ENCODE results near the gene PHF23.

DNA sequence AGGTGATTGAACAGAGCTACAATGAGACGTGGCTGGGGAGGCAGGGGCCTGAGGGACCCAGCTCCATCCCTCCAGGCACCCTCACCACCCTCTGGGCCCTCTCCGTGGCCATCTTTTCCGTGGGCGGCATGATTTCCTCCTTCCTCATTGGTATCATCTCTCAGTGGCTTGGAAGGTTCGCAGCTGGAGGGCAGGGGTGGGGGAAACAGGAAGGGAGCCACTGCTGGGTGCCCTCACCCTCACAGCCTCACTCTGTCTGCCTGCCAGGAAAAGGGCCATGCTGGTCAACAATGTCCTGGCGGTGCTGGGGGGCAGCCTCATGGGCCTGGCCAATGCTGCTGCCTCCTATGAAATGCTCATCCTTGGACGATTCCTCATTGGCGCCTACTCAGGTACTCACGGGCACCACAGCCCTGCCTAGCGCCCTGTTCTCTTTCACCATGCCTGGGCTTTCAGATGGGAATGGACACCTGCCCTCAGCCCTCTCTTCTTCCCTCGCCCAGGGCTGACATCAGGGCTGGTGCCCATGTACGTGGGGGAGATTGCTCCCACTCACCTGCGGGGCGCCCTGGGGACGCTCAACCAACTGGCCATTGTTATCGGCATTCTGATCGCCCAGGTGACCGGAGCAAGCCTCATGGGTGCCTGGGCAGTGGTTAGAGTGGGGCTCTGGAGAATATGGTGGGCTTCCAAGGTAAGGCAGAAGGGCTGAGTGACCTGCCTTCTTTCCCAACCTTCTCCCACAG lies 44.4 kb upstream of the PHF23 start:
- TF ChIP-seq, protein P1, sequence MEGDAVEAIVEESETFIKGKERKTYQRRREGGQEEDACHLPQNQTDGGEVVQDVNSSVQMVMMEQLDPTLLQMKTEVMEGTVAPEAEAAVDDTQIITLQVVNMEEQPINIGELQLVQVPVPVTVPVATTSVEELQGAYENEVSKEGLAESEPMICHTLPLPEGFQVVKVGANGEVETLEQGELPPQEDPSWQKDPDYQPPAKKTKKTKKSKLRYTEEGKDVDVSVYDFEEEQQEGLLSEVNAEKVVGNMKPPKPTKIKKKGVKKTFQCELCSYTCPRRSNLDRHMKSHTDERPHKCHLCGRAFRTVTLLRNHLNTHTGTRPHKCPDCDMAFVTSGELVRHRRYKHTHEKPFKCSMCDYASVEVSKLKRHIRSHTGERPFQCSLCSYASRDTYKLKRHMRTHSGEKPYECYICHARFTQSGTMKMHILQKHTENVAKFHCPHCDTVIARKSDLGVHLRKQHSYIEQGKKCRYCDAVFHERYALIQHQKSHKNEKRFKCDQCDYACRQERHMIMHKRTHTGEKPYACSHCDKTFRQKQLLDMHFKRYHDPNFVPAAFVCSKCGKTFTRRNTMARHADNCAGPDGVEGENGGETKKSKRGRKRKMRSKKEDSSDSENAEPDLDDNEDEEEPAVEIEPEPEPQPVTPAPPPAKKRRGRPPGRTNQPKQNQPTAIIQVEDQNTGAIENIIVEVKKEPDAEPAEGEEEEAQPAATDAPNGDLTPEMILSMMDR (IDR thresholded peaks at IDR 0.05; ENCODE audit: low read depth, low read length) = no peak
- no peak for TF ChIP-seq POLR2A (IDR thresholded peaks at IDR 0.05; ENCODE audit: extremely low read depth, insufficient read length)

All from NB4 (cell line).